ENCODE data around the gene BOK. TPM values are rescaled to one million over a fixed set of nuclear protein-coding genes. Genes with fewer than 3 reads are reported as not detected.

BOK gene
- total and polyA plus RNA-seq, 4 donors, result 11.3 to 82.1 (median 44.0) TPM

- no peak overlapping the region for H3K27ac ChIP-seq (ENCODE audit: low read depth in 1 of 2, low read length in 2 of 2)
- peaks cover 0 to 3% (median 0%) of the 10 kb centered on the region in 4 donors for H3K4me1 ChIP-seq (ENCODE audit: control insufficient read depth in 4 of 4, insufficient read depth in 4 of 4, low read length in 3 of 4)
- no peak overlapping the region for H3K9ac ChIP-seq (ENCODE audit: low read depth in 1 of 2, low read length in 2 of 2)
- no peak for TF ChIP-seq FOXA1 (IDR thresholded peaks at IDR 0.05)
- TF ChIP-seq TAF1 (conservative IDR thresholded peaks at IDR 0.05), result no peak
- no peak for TF ChIP-seq EGR1 (IDR thresholded peaks at IDR 0.05; ENCODE audit: low read depth in 2 of 2)
- TF ChIP-seq SP1 (IDR thresholded peaks at IDR 0.05), result no peak
- no peak for TF ChIP-seq CTCF (IDR thresholded peaks at IDR 0.05; ENCODE audit: low read depth, low read length, missing input control)
- TF ChIP-seq HNF4G (IDR thresholded peaks at IDR 0.05), result no peak
- no peak for TF ChIP-seq RXRA (IDR thresholded peaks at IDR 0.05)
- no peak for TF ChIP-seq GABPA (IDR thresholded peaks at IDR 0.05 in 1 of 2, conservative IDR thresholded peaks at IDR 0.05 in 1 of 2)
- TF ChIP-seq FOXA2 (IDR thresholded peaks at IDR 0.05), result no peak
- TF ChIP-seq NR2F2 (IDR thresholded peaks at IDR 0.05), result no peak
- no peak for TF ChIP-seq HNF4A (conservative IDR thresholded peaks at IDR 0.05)
- TF ChIP-seq, protein P1, sequence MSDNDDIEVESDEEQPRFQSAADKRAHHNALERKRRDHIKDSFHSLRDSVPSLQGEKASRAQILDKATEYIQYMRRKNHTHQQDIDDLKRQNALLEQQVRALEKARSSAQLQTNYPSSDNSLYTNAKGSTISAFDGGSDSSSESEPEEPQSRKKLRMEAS (IDR thresholded peaks at IDR 0.05), result no peak
- no peak for TF ChIP-seq RAD21 (IDR thresholded peaks at IDR 0.05)
- TF ChIP-seq REST (IDR thresholded peaks at IDR 0.05), result no peak
- TF ChIP-seq JUND (IDR thresholded peaks at IDR 0.05), result no peak
- TF ChIP-seq, protein P2, sequence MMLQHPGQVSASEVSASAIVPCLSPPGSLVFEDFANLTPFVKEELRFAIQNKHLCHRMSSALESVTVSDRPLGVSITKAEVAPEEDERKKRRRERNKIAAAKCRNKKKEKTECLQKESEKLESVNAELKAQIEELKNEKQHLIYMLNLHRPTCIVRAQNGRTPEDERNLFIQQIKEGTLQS (IDR thresholded peaks at IDR 0.05), result no peak
- TF ChIP-seq ZBTB33 (IDR thresholded peaks at IDR 0.05), result no peak
- TF ChIP-seq YY1 (IDR thresholded peaks at IDR 0.05), result no peak
- no peaks in the 10 kb centered on the region for H3K9me3 ChIP-seq (ENCODE audit: control insufficient read depth in 4 of 4, low read length in 3 of 4)
- WGBS, result 83% methylated on average over 5 of the region's 5 CpGs
- H3K4me3 ChIP-seq (ENCODE audit: low read depth in 1 of 3, low read length in 3 of 3), result no peak overlapping the region
- peaks cover 4 to 21% (median 13%) of the 10 kb centered on the region in 4 donors for H3K36me3 ChIP-seq (ENCODE audit: control insufficient read depth in 4 of 4, insufficient read depth in 3 of 4, low read depth in 1 of 4, low read length in 3 of 4)
- no peak for DNase-seq (ENCODE audit: low spot score)
- no peaks in the 10 kb centered on the region for H3K27me3 ChIP-seq (ENCODE audit: control insufficient read depth in 4 of 4, insufficient read depth in 4 of 4, low read length in 3 of 4)
Observed at GRCh38 chr2:241575624-241576292, 17.2 kb downstream of the BOK start.

Data from liver (tissue), 9 donors.